Trophoblast cell (in vitro differentiated cells and primary cell): ENCODE data around the gene RETREG1.
A peak's percentile ranks its signal among the peaks of the same experiment; 100 is the strongest.

Experiments used
- DNase-seq, 2 donors: peaks; one replicate each; pipeline ENCODE4 v3.0.0-alpha.2; 2016
- H2AFZ ChIP-seq: 2 replicates; pipeline ENCODE4 v1.6.1; 2013; ENCODE audit warnings: low read length, moderate library complexity, mild to moderate bottlenecking; ENCODE audit not compliant: insufficient read depth, poor library complexity
- H2AK5ac ChIP-seq: 2 replicates; pipeline ENCODE4 v1.6.1; 2013; ENCODE audit warnings: mild to moderate bottlenecking, low read length
- H2BK120ac ChIP-seq: 2 replicates; pipeline ENCODE4 v1.6.1; 2013; ENCODE audit warnings: low read length, mild to moderate bottlenecking, moderate library complexity; ENCODE audit not compliant: insufficient read depth, poor library complexity
- H2BK12ac ChIP-seq: 2 replicates; pipeline ENCODE4 v1.6.1; 2013; ENCODE audit warnings: mild to moderate bottlenecking, low read length, moderate library complexity
- H2BK5ac ChIP-seq: 2 replicates; pipeline ENCODE4 v1.6.1; 2013; ENCODE audit warnings: low read length, low read depth, moderate library complexity, mild to moderate bottlenecking; ENCODE audit not compliant: poor library complexity
- H3K14ac ChIP-seq: 2 replicates; pipeline ENCODE4 v1.6.1; 2013; ENCODE audit warnings: mild to moderate bottlenecking, low read length
- H3K18ac ChIP-seq: 2 replicates; pipeline ENCODE4 v1.6.1; 2013; ENCODE audit warnings: mild to moderate bottlenecking, low read length
- H3K23ac ChIP-seq: 2 replicates; pipeline ENCODE4 v1.6.1; 2013; ENCODE audit warnings: low read length
- H3K27ac ChIP-seq: 2 replicates; pipeline ENCODE4 v1.5.1; 2013; ENCODE audit warnings: low read depth, mild to moderate bottlenecking, inconsistent platforms, low read length, moderate library complexity
- H3K27me3 ChIP-seq: 2 replicates; pipeline ENCODE4 v1.6.1; 2013; ENCODE audit warnings: inconsistent platforms, mild to moderate bottlenecking, low read length, moderate library complexity; ENCODE audit not compliant: insufficient read depth
- H3K36me3 ChIP-seq, 2 experiments: 1 replicate in 1 of 2; 2 replicates in 1 of 2; pipeline ENCODE4 v1.6.1; 2013; ENCODE audit warnings: low read length in 2 of 2, mild to moderate bottlenecking in 2 of 2, moderate library complexity in 1 of 2; ENCODE audit not compliant: insufficient read depth in 2 of 2, control insufficient read depth in 1 of 2
- H3K4ac ChIP-seq: 2 replicates; pipeline ENCODE4 v1.6.1; 2013; ENCODE audit warnings: low read depth, mild to moderate bottlenecking, low read length, moderate library complexity
- H3K4me1 ChIP-seq, 2 experiments: 1 replicate in 1 of 2; 2 replicates in 1 of 2; pipeline ENCODE4 v1.6.1; 2013; ENCODE audit warnings: low read length in 2 of 2, mild to moderate bottlenecking in 2 of 2, moderate library complexity in 1 of 2; ENCODE audit not compliant: insufficient read depth in 2 of 2, control insufficient read depth in 1 of 2
- H3K4me2 ChIP-seq: 2 replicates; pipeline ENCODE4 v1.6.1; 2013; ENCODE audit warnings: inconsistent platforms, mild to moderate bottlenecking, low read length, moderate library complexity
- H3K4me3 ChIP-seq: 2 replicates; pipeline ENCODE4 v1.5.1; 2013; ENCODE audit warnings: mild to moderate bottlenecking, low read depth, low read length, inconsistent platforms
- H3K79me1 ChIP-seq: one replicate; pipeline ENCODE4 v1.6.1; 2013; ENCODE audit warnings: low read length
- H3K79me2 ChIP-seq: 2 replicates; pipeline ENCODE4 v1.6.1; 2013; ENCODE audit warnings: low read length, mild to moderate bottlenecking; ENCODE audit not compliant: control insufficient read depth, insufficient read depth, poor library complexity
- H3K9ac ChIP-seq: 2 replicates; pipeline ENCODE4 v1.6.1; 2013; ENCODE audit warnings: mild to moderate bottlenecking, low read length
- H3K9me3 ChIP-seq: 2 replicates; pipeline ENCODE4 v1.6.1; 2013; ENCODE audit warnings: low read depth, mild to moderate bottlenecking, control low read depth, inconsistent platforms, low read length; ENCODE audit not compliant: insufficient read depth
- H4K12ac ChIP-seq: 2 replicates; pipeline ENCODE4 v1.6.1; 2013; ENCODE audit warnings: low read depth, mild to moderate bottlenecking, low read length, moderate library complexity
- H4K8ac ChIP-seq: 2 replicates; pipeline ENCODE4 v1.6.1; 2013; ENCODE audit warnings: low read depth, mild to moderate bottlenecking, low read length, moderate library complexity
- H4K91ac ChIP-seq: one replicate; pipeline ENCODE4 v1.6.1; 2013; ENCODE audit warnings: low read depth, mild to moderate bottlenecking, low read length, moderate library complexity
- WGBS: extraction: QIAGEN DNeasy Blood & Tissue Kit; methylation state at CpG from one replicate; pipeline ENCODE4 v1.1.7; 2013; ENCODE audit warnings: missing lambda C conversion rate; ENCODE audit not compliant: insufficient read length, insufficient coverage; ENCODE audit errors: extremely low coverage; 5-methylcytosine and 5-hydroxymethylcytosine counted together

Gene RETREG1

GRCh38 chr5:16471387-16471786 is 145.4 kb downstream of the RETREG1 start:
- no peak overlapping the region for H3K23ac ChIP-seq
- no peak overlapping the region for H3K4me2 ChIP-seq
- no peak overlapping the region for H3K14ac ChIP-seq
- H3K4me1 ChIP-seq, result peaks cover 6% of the 10 kb centered on the region in 2 experiments
- no peak overlapping the region for H3K18ac ChIP-seq
- DNase-seq, result no peak
- no peak overlapping the region for H3K4ac ChIP-seq
- no peak overlapping the region for H3K27ac ChIP-seq
- no peaks in the 10 kb centered on the region for H3K9me3 ChIP-seq
- no peak overlapping the region for H2AFZ ChIP-seq
- no peak overlapping the region for H3K9ac ChIP-seq
- no peak overlapping the region for H4K8ac ChIP-seq
- H4K91ac ChIP-seq, result no peak overlapping the region
- no peak overlapping the region for H2BK12ac ChIP-seq
- H3K36me3 ChIP-seq, result peaks cover 0 to 5% of the 10 kb centered on the region in 2 experiments
- H2AK5ac ChIP-seq, result no peak overlapping the region
- H2BK120ac ChIP-seq, result no peak overlapping the region
- H2BK5ac ChIP-seq, result no peak overlapping the region
- no peak overlapping the region for H3K4me3 ChIP-seq
- no peaks in the 10 kb centered on the region for H3K79me1 ChIP-seq
- no peaks in the 10 kb centered on the region for H3K27me3 ChIP-seq
- no peak overlapping the region for H4K12ac ChIP-seq
- WGBS, result no CpG with 5 or more reads among the region's 3 CpGs
- no peaks in the 10 kb centered on the region for H3K79me2 ChIP-seq

- Histone ChIP-seq H3K9me3 (no peaks in the 10 kb centered on the region), H3K14ac (no peak overlapping the region), H4K91ac (no peak overlapping the region), H3K27me3 (no peaks in the 10 kb centered on the region), H3K36me3 (peaks cover under 1 to 7% of the 10 kb centered on the region in 2 experiments), H3K9ac (no peak overlapping the region), H3K27ac (no peak overlapping the region), H2AFZ (no peak overlapping the region), H2BK12ac (no peak overlapping the region), H3K4ac (no peak overlapping the region), H2BK5ac (no peak overlapping the region), H2BK120ac (no peak overlapping the region), H3K4me3 (no peak overlapping the region), H4K8ac (no peak overlapping the region), H3K18ac (no peak overlapping the region), H3K4me1 (peaks cover 6 to 17% of the 10 kb centered on the region in 2 experiments), H4K12ac (no peak overlapping the region), H3K23ac (no peak overlapping the region), H3K79me2 (peaks cover 7% of the 10 kb centered on the region), H3K79me1 (peaks cover 7% of the 10 kb centered on the region), H2AK5ac (no peak overlapping the region), H3K4me2 (no peak overlapping the region)
- DNase-seq, result peak in 1 of 2 donors; percentile 22
- no CpG with 5 or more reads among the region's 3 CpGs for WGBS
Measured at GRCh38 chr5:16467363-16468219, 149.2 kb downstream of the RETREG1 start.

GRCh38 chr5:16465544-16466432 is 151.0 kb downstream of the RETREG1 start, which contains the start of gene ZNF622:
TSS of gene ZNF622 (minus strand) at chr5:16465800. CDS start at chr5:16465665, 135 bp downstream.
- peak within 1 kb of the TSS; percentile 90 for H3K9ac ChIP-seq
- peak within 1 kb of the TSS; percentile 63 for H3K4me2 ChIP-seq
- no peak within 1 kb of the TSS for H2BK12ac ChIP-seq
- H3K79me2 ChIP-seq, result peaks cover 7% of the 10 kb centered on the region
- peak within 1 kb of the TSS; percentile 81 for H2AFZ ChIP-seq
- no CpG with 5 or more reads among the region's 75 CpGs for WGBS
- peak within 1 kb of the TSS; percentile 97 for H3K4me3 ChIP-seq
- H3K27ac ChIP-seq, result peak within 1 kb of the TSS; percentile 16
- peaks cover 7% of the 10 kb centered on the region for H3K79me1 ChIP-seq
- H4K91ac ChIP-seq, result peak within 1 kb of the TSS; percentile 69
- H3K36me3 ChIP-seq, result peaks cover 4 to 20% of the 10 kb centered on the region in 2 experiments
- H4K8ac ChIP-seq, result peak within 1 kb of the TSS; percentile 94
- H3K14ac ChIP-seq, result peak within 1 kb of the TSS; percentile 65
- H3K18ac ChIP-seq, result peak within 1 kb of the TSS; percentile 70
- peaks cover 6 to 19% of the 10 kb centered on the region in 2 experiments for H3K4me1 ChIP-seq
- H2AK5ac ChIP-seq, result peak within 1 kb of the TSS; percentile 65
- peak; percentile 95 to 97 for DNase-seq
- no peak within 1 kb of the TSS for H3K23ac ChIP-seq
- H4K12ac ChIP-seq, result peak within 1 kb of the TSS; percentile 64
- no peaks in the 10 kb centered on the region for H3K27me3 ChIP-seq
- peak within 1 kb of the TSS; percentile 32 for H2BK5ac ChIP-seq
- H3K9me3 ChIP-seq, result no peaks in the 10 kb centered on the region
- no peak within 1 kb of the TSS for H2BK120ac ChIP-seq
- H3K4ac ChIP-seq, result peak within 1 kb of the TSS; percentile 99
